COLO668 (cell line): ENCODE measurements around the gene PKNOX1.
"Not testable (repeated sequence)": the region's sequence is repeated elsewhere in the genome, so short reads cannot be mapped to it uniquely, and the experiment has no call there.

ENCODE experiments used
- DNase-seq: peaks from one replicate; lab custom pipeline; 2025; ENCODE audit not compliant: unreplicated experiment; lab: John Stamatoyannopoulos, UW

PKNOX1 gene

GRCh38 chr21:43045165-43045875, 71.0 kb downstream of the PKNOX1 start:
- not testable (repeated sequence) for DNase-seq

- DNase-seq: peak; percentile 55
Measured at GRCh38 chr21:43045876-43046821, 71.8 kb downstream of the PKNOX1 start.

DNA sequence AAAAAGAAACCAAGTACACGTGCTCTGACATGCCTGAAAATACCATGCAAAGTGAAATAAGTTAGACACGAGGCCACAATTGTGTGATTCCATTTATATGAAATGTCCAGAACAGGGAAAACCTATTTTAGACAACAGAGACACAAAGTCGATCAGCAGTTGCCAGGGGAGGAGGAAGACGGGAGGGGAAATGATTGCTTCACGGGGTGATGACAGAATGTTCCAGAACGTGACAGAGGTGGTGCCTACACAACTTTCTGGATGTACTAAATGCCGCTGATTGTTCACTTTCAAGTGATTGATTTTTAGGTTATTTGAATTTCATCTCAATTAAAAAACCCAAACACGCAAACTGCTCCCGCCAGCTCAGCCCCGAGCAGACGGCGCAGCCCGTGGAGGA, 78.8 kb downstream of the PKNOX1 start:
- not testable (repeated sequence) for DNase-seq

DNA sequence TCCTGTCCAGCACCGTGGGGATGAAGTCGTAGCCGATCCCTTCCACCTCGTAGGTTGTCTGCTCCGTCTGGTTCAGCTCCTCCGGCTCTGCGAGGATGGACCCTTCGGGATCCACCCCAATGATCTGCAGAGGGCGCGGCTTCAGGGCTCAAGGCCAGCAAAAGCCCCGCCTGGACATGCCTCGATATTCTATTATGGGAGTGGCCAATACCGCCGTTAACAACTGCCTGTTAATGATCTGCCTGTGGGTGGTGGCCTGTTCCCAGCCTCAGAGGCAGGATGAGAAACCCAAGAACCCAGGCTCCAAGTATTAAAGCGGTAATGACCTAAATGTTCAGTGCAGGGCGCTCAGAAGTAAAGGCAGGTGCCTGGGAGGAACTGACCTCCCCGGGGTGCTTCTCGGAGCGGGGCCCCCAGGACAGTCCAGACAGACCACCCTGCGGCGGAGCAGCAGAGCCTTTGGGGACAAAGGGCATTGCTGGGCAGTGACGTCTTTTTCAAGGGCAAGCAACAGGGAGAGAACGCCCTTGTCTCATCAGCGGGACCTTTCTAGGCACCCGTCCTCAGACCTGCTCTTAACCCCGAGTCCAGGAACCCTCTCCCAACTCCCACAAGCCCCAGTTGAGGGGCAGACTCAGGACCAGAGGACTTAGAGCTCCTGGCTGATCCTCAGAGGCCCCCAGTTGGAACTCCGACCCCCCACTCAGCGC, 88.7 kb downstream of the PKNOX1 start:
- not testable (repeated sequence) for DNase-seq

DNA sequence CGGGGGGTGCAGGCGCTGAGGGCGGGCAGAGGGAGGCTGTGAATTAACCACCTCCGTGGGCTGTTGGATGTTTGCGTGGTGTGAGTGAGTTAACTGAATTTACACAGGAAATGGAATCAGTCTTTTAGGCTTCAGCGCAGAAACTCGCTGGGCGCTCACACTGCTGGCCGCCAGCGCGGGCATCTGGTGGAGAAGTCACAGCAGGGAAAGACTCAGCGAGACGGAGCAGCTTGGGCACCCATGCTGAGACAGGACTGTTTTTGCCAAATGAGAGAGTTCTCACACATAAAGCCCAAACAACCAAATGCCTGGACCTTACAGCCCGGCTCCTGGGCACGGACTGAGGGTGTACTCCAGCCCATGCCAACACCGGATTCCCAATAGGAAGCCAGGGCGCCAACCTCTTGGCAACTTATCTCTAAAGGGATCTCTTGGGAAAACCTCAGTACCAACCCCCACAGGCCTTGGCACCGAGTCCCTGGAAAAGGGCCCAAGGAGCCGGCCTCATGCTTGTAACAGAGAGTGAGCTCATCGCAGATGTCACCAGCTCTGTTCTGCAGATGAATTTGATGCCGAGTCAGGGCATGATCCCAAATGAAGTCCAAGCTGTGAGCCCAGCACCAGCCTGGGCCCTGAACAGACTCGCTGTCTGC, 90.0 kb downstream of the PKNOX1 start:
- not testable (repeated sequence) for DNase-seq

DNA sequence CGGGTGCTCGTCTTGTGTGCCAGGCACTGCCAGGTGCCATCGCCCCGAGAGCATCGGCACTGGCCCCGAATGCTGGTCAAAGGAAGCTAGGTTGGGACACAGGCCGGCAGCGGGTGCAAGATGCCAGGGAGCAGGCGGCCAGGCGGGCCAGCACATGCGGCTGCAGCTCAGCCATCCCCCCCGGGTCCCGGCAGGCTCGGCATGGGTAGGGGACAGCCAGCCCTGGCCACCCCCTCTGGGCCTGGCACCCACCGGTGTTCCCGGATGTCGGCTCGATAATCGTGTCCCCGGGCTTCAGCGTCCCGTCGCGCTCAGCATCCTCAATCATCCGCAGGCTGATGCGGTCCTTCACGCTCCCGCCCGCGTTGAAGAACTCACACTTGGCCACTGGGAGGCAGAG, 91.6 kb downstream of the PKNOX1 start:
- not testable (repeated sequence) for DNase-seq

DNA sequence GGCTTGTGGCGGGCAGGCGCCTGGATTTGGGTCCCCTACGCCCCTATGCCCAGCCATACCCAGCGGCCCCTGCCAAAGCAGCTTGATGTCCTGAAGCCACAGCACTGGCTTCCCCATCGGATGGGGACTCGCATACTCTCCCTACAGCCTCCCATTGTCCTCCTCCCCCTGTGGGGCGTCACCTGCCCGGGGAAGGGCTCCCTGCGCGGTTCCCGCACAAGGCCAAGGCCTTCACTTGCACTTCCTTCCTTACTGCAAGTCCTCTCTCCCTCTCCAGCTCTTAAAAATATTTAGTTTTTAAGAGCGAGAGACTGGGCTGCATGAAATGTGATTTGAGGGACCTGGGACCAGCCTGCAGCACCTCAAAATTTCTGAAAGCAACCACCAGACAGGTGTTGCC, 92.3 kb downstream of the PKNOX1 start:
- DNase-seq: not testable (repeated sequence)

GRCh38 chr21:43068065-43068464, 93.7 kb downstream of the PKNOX1 start:
- DNase-seq: not testable (repeated sequence)

- not testable (repeated sequence) for DNase-seq
Measured at GRCh38 chr21:43069682-43070081, 95.3 kb downstream of the PKNOX1 start.

- DNase-seq: not testable (repeated sequence)
Measured at GRCh38 chr21:43072742-43073141, 98.4 kb downstream of the PKNOX1 start.

DNA sequence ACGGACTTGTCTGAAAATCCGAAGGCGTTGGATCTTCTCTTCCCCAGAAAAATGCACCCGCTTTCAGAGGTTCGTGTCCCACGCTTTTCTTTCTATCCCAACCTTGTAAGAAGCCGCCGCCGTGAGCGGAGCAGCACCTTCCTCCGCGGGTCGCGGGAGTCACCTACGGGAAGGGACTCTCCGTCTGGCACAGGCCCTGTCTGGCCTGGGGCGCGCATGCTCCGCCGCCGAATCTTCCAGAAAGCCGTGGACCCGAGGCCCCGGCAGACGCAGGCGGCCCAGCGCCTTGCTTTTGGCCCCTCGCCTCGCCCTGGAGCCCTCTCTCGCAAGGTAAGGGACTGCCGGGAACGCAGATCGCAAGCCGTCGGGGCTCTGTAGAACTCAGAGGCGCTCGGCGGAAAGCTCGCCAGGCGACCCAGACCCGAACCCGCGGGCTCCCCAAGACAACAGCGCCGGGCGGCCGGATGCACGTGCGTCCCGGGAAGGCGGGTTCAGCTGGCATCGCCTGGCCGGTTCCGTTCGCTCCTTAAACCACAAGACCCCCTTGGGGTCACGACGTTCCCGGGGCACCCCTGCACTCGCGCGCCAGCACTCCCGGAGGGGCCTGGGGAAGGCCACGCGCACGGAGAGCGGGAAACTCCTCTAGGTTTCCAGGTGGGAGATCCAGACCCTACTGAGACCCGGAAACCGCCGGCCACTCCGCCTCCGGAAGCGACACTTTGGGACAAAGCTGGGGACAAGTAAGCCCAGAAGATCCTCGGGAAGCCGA, 100.2 kb downstream of the PKNOX1 start:
- not testable (repeated sequence) for DNase-seq

DNA sequence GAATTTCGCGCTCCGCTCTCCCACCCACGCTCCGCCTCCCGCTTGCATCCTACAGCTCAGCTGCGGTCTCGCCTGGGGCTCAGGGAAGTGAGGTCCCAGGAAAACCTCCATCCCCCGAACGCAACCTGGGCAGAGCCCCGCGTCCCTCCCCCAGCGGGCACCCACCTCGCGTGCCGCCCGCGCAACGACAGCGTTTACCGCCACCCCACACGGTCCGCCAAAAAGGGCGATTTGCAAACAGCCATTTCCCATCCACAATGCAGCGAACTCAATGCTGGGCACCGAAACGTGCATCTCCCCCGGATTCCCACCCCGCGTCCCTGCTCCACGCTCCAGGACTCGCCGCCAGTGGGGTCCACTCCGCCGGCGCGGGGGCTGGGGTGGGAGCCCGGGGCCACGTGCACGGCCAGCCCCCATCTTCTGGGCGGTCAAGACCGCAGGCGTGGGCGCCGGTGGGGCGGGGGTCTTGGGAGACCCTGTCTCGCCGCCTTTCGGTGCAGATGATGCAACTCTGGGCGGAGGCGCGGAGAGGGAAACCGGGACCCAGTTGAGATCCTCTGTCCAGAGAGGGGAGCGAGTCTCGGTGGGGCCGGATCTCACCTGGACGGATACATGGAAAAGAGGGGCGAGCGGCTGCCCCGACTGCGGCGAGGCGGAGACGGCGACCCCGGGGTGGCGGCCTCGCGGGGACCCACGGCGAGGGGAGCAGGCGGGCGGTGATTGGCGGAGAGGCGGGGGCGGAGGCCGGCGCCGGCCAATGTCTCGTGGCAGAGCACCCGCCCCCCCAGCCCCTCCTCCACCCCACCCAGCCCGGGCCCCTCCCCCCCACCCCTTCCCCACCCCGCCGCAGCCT, 101.0 kb downstream of the PKNOX1 start, which contains the start of gene CBS:
CBS (minus strand) TSS at position 666 of the 853 bp plus-strand sequence. CDS start 3,642 bp downstream, outside the sequence.
- DNase-seq: not testable (repeated sequence)

DNA sequence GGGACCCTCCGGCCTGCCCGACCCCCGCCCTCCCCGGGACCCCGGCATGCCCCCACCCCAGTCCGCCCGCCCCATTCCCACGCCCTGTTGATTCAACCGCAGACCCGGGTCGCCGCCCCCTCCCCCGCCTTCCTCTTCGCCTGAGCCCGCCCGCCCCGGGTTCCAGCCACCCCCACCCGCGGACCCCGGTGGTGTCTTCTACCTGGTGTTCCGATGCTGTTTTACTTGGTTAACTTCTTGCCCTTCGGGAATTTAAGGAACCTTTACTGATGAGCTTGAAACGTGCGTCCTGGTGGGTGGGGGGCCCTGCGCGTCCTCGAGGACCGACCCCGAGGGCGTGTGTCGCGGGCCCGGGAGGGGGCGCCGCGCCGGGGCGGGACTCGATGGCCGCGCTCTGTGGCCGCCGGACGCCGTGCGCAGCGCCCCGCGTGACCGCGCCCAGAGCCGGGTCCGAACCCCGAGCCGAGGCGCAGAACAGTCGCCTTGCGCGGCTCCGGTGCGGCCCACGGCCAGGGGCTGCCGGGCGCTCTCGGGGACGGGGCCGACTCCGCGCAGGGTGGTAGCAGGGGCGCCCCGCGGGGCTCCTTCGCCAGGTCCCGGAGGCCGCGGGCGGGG, 101.8 kb downstream of the PKNOX1 start:
- DNase-seq: not testable (repeated sequence)

DNA sequence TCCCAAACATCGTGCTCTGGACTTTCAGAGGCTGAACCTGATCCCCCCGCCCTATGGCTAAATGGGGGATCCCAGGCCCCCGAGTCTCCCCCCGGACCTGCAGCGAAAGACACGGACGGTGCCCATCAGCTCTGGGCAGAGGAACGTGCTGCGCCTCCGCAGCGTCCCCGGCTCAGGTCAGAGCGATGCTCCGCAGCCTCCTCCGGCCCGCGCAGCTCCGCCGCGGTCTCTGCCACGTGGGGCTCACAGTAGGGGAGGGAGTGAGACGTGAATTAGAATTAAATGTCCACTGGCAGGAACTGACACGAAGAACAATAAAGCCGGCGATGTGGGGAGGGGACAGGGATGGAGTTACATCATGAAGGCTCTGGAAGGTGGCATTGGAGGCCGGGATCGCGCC, 102.3 kb downstream of the PKNOX1 start:
- DNase-seq: not testable (repeated sequence)

GRCh38 chr21:43082587-43083300, 108.4 kb downstream of the PKNOX1 start:
- DNase-seq: not testable (repeated sequence)
